HCT116 (cell line): ENCODE data around the gene UBXN10. TPM values are rescaled to one million over a fixed set of nuclear protein-coding genes. Genes with fewer than 3 reads are reported as not detected.

ENCODE experiments used
- ATAC-seq: fragments of 200-7000 bp; cut with Tn5 transposase; 2 replicates; pipeline ENCODE4 v1.9.1; 2020; ENCODE audit warnings: mild to moderate bottlenecking, moderate library complexity
- BruUV-seq: library from RNA; stranded (reverse); fragments of 400-500 nt; replicated peaks from 2 replicates; lab custom pipeline; 2021; lab: Mats Ljungman, UMichigan
- CTCF ChIA-PET: fragments of 300-600 bp; sonication (Branson Sonifier 250); formaldehyde crosslinking; loops from one replicate; lab custom pipeline; 2021; ENCODE audit warnings: antibody characterized with exemption; lab: Charles Lee
- POLR2A ChIA-PET: fragments of 300-600, 350-600 bp; sonication (Branson Sonifier 250); formaldehyde crosslinking; loops from one replicate; lab custom pipeline; 2021; ENCODE audit warnings: antibody characterized with exemption; lab: Charles Lee
- RAD21 ChIA-PET, 2 experiments: fragments of 300-600 bp; sonication (Branson Sonifier 250); formaldehyde crosslinking; loops; one replicate each; lab custom pipeline; 2023; ENCODE audit warnings: low total read pairs in 2 of 2; ENCODE audit not compliant: uncharacterized antibody in 2 of 2, unreplicated experiment in 2 of 2, low non-redundant PET in 1 of 2; lab: Charles Lee
- DNase-seq: peaks from one replicate; pipeline ENCODE4 v3.0.0-alpha.2; 2010; ENCODE audit warnings: low read depth, low spot score
- H2AFZ ChIP-seq: fragments of 200-600 bp; shearing (Covaris generic), sonication (generic); 2 replicates; pipeline ENCODE4 v1.6.1; 2017; ENCODE audit warnings: low read depth, mixed run types, mixed read lengths, antibody characterized with exemption, low read length; ENCODE audit not compliant: poor library complexity, severe bottlenecking
- H3K27ac ChIP-seq: 2 replicates; pipeline ENCODE4 v1.5.1; 2012; ENCODE audit warnings: low read depth, low read length
- H3K27me3 ChIP-seq: fragments of 200-600 bp; sonication (generic); 2 replicates; pipeline ENCODE4 v1.6.1; 2016; ENCODE audit warnings: mixed run types, low read length, mixed read lengths; ENCODE audit not compliant: insufficient read depth
- H3K36me3 ChIP-seq, 2 experiments: fragments of 200-500 bp in 1 of 2; fragments of 200-600 bp in 1 of 2; sonication (Bioruptor generic) in 1 of 2; sonication (generic) in 1 of 2; 2 replicates each; pipeline versions ENCODE4 v1.5.1 to v1.6.1; 2014 to 2016; ENCODE audit warnings: low read length in 2 of 2, inconsistent platforms in 1 of 2, mixed read lengths in 1 of 2, mixed run types in 1 of 2; ENCODE audit not compliant: insufficient read depth in 2 of 2, control insufficient read depth in 1 of 2
- H3K4me1 ChIP-seq, 2 experiments: fragments of 200-600 bp in 1 of 2; sonication (generic) in 1 of 2; 2 replicates each; pipeline versions ENCODE4 v1.5.1 to v1.6.1; 2012 to 2017; ENCODE audit warnings: low read length in 2 of 2, inconsistent platforms in 1 of 2, mild to moderate bottlenecking in 1 of 2, mixed read lengths in 1 of 2, mixed run types in 1 of 2, moderate library complexity in 1 of 2; ENCODE audit not compliant: insufficient read depth in 2 of 2, control insufficient read depth in 1 of 2
- H3K4me2 ChIP-seq: fragments of 200-600 bp; sonication (generic); 2 replicates; pipeline ENCODE4 v1.6.1; 2017; ENCODE audit warnings: mixed run types, low read length, mixed read lengths
- H3K4me3 ChIP-seq, 2 experiments: fragments of 200-600 bp in 1 of 2; sonication (generic) in 1 of 2; replicated peaks in 1 of 2; 2 replicates each; pipeline ENCODE4 v1.5.1; 2011 to 2016; ENCODE audit warnings: low read length in 2 of 2, control low read depth in 1 of 2, low read depth in 1 of 2, mild to moderate bottlenecking in 1 of 2, mixed read lengths in 1 of 2, mixed run types in 1 of 2
- H3K79me2 ChIP-seq: fragments of 200-600 bp; sonication (generic); 2 replicates; pipeline ENCODE4 v1.6.1; 2017; ENCODE audit warnings: mild to moderate bottlenecking, mixed run types, low read length, moderate library complexity, mixed read lengths; ENCODE audit not compliant: insufficient read depth
- H3K9ac ChIP-seq: fragments of 200-600 bp; sonication (generic); 2 replicates; pipeline ENCODE4 v1.6.1; 2016; ENCODE audit warnings: low read length, mixed read lengths
- H3K9me2 ChIP-seq: fragments of 200-600 bp; sonication (generic), shearing (Covaris generic); 2 replicates; pipeline ENCODE4 v1.6.1; 2017; ENCODE audit warnings: mixed run types, mild to moderate bottlenecking, moderate library complexity; ENCODE audit not compliant: insufficient read depth
- H3K9me3 ChIP-seq, 2 experiments: fragments of 200-500 bp in 1 of 2; fragments of 200-600 bp in 1 of 2; sonication (Bioruptor generic) in 1 of 2; sonication (generic) in 1 of 2; 2 replicates each; pipeline ENCODE4 v1.6.1; 2014 to 2017; ENCODE audit warnings: low read length in 2 of 2, mixed read lengths in 2 of 2, inconsistent platforms in 1 of 2, low read depth in 1 of 2, mild to moderate bottlenecking in 1 of 2, mixed run types in 1 of 2, moderate library complexity in 1 of 2; ENCODE audit not compliant: control insufficient read depth in 1 of 2, insufficient read depth in 1 of 2
- H4K20me1 ChIP-seq: fragments of 200-600 bp; sonication (generic), shearing (Covaris generic); 2 replicates; pipeline ENCODE4 v1.6.1; 2017; ENCODE audit warnings: mixed run types, mild to moderate bottlenecking, moderate library complexity; ENCODE audit not compliant: insufficient read depth
- CBX3 ChIP-seq: IDR thresholded peaks from 2 replicates; pipeline ENCODE4 v1.6.1; 2012; ENCODE audit warnings: low read depth
- CEBPB ChIP-seq: IDR thresholded peaks from 2 replicates; pipeline ENCODE4 v1.6.1; 2012; ENCODE audit warnings: low read depth
- CTCF ChIP-seq, 3 experiments: fragments of 200-600 bp in 1 of 3; sonication (generic) in 1 of 3; IDR thresholded peaks in 2 of 3; conservative IDR thresholded peaks in 1 of 3; 2 replicates each; pipeline ENCODE4 v1.5.1; 2012 to 2017; ENCODE audit warnings: low read depth in 2 of 3, low read length in 2 of 3, antibody characterized with exemption in 1 of 3, borderline replicate concordance in 1 of 3, control low read depth in 1 of 3, mild to moderate bottlenecking in 1 of 3, mixed read lengths in 1 of 3, mixed run types in 1 of 3, moderate library complexity in 1 of 3; ENCODE audit not compliant: insufficient read depth in 1 of 3
- ELF1 ChIP-seq: IDR thresholded peaks from 2 replicates; pipeline ENCODE4 v1.6.1; 2012; ENCODE audit warnings: low read depth, borderline replicate concordance
- EZH2 ChIP-seq: fragments of 200-600 bp; sonication (generic); IDR thresholded peaks from 2 replicates; pipeline ENCODE4 v1.6.1; 2017; ENCODE audit warnings: antibody characterized with exemption, mixed run types
- EZH2phosphoT487 ChIP-seq: fragments of 200-600 bp; IDR thresholded peaks from 2 replicates; pipeline ENCODE4 v1.6.1; 2018; ENCODE audit warnings: antibody characterized with exemption, borderline replicate concordance
- FOSL1 ChIP-seq: IDR thresholded peaks from 2 replicates; pipeline ENCODE4 v1.6.1; 2012; ENCODE audit warnings: low read depth
- JUND ChIP-seq: IDR thresholded peaks from 2 replicates; pipeline ENCODE4 v1.6.1; 2012
- POLR2A ChIP-seq: IDR thresholded peaks from 2 replicates; pipeline ENCODE4 v1.7.0; 2011; ENCODE audit warnings: borderline replicate concordance; ENCODE audit not compliant: insufficient read depth, insufficient read length; ENCODE audit errors: extremely low read depth
- RAD21 ChIP-seq: IDR thresholded peaks from 2 replicates; pipeline ENCODE4 v1.6.1; 2012; ENCODE audit warnings: low read depth, mild to moderate bottlenecking
- SIN3A ChIP-seq: IDR thresholded peaks from 2 replicates; pipeline ENCODE4 v1.6.1; 2012; ENCODE audit warnings: low read depth
- SP1 ChIP-seq: IDR thresholded peaks from 2 replicates; pipeline ENCODE4 v1.6.1; 2012; ENCODE audit warnings: low read depth
- SRF ChIP-seq: IDR thresholded peaks from 2 replicates; pipeline ENCODE4 v1.6.1; 2012; ENCODE audit warnings: low read depth
- TCF7L2 ChIP-seq: IDR thresholded peaks from 2 replicates; pipeline ENCODE4 v1.7.0; 2011; ENCODE audit warnings: borderline replicate concordance, inconsistent platforms; ENCODE audit not compliant: insufficient read depth, insufficient read length; ENCODE audit errors: extremely low read depth
- YY1 ChIP-seq: IDR thresholded peaks from 2 replicates; pipeline ENCODE4 v1.6.1; 2011; ENCODE audit warnings: low read length, low read depth, moderate library complexity, mild to moderate bottlenecking; ENCODE audit not compliant: insufficient replicate concordance; ENCODE audit errors: extremely low read depth
- ZBTB33 ChIP-seq: IDR thresholded peaks from 2 replicates; pipeline ENCODE4 v1.6.1; 2011; ENCODE audit warnings: mild to moderate bottlenecking, low read length, moderate library complexity; ENCODE audit not compliant: insufficient replicate concordance; ENCODE audit errors: extremely low read depth
- ZFX ChIP-seq: fragments of 450-650 bp; IDR thresholded peaks from 2 replicates; pipeline ENCODE4 v1.6.1; 2017
- intact Hi-C: fragments of 100-400 bp; cut with micrococcal nuclease; formaldehyde crosslinking; loops from 2 replicates; pipeline ENCODE4 v1.10.0; 2022
- total RNA-seq: library from RNA; stranded (reverse); gene quantifications from one replicate; pipeline ENCODE4 v1.2.1, GENCODE V29; 2021; ENCODE audit not compliant: unreplicated experiment

The UBXN10 gene
- total RNA-seq, 1 experiment from 2014 or later = not detected

GRCh38 chr1:20172033-20172590 lies 13.8 kb upstream of the UBXN10 start:
- Histone ChIP-seq H3K9ac (no peak overlapping the region), H4K20me1 (no peaks in the 10 kb centered on the region), H3K9me3 (no peaks in the 10 kb centered on the region), H3K36me3 (no peaks in the 10 kb centered on the region), H3K4me3 (no peak overlapping the region), H3K27me3 (no peaks in the 10 kb centered on the region), H3K79me2 (no peaks in the 10 kb centered on the region), H3K27ac (no peak overlapping the region), H3K9me2 (no peaks in the 10 kb centered on the region), H2AFZ (no peak overlapping the region), H3K4me2 (no peak overlapping the region), H3K4me1 (peaks cover 0 to 10% of the 10 kb centered on the region in 2 experiments; a peak in 2 of 4 replicates)
- DNase-seq (no peak), ATAC-seq (no peak)
- TF ChIP-seq EZH2 (no peak), CEBPB (no peak), SRF (no peak), JUND (no peak), CBX3 (no peak), RAD21 (no peak), ZFX (no peak), CTCF (IDR thresholded peaks at IDR 0.05 in 2 of 3, conservative IDR thresholded peaks at IDR 0.05 in 1 of 3; ENCODE audit: borderline replicate concordance in 1 of 3, insufficient read depth in 1 of 3, low read depth in 2 of 3, low read length in 2 of 3) (no peak), ELF1 (no peak), SIN3A (no peak), POLR2A (no peak), FOSL1 (no peak), TCF7L2 (no peak), YY1 (no peak), SP1 (no peak), ZBTB33 (no peak), EZH2phosphoT487 (no peak)
- intact Hi-C loops = no loop called here
- ChIA-PET CTCF (no interaction called here), POLR2A (no interaction called here), RAD21 (no interaction called here)
- BruUV-seq = no TSS peak
